Stimulated activated effector memory CD8-positive, alpha-beta T cell treated with anti-CD3 and anti-CD28 coated beads, Interleukin-12 subunit alpha, Interleukin-12 subunit beta, amount 100 ng/mL, for 72 hours (primary cell): ENCODE results near the gene MRPL20.
A peak's percentile ranks its signal among the peaks of the same experiment; 100 is the strongest.

Experiments
- ATAC-seq: fragments of 150-1000 bp; cut with Tn5 transposase; 2 replicates; pipeline ENCODE4 v1.10.0; 2021
- DNase-seq, 2 donors: peaks; one replicate each; pipeline ENCODE4 v3.0.0; 2021 to 2022; ENCODE audit warnings: low spot score in 2 of 2
- H3K27ac Mint-ChIP-seq: one replicate; pipeline ENCODE4 v1.8.0; 2022; ENCODE audit warnings: mild to moderate bottlenecking, mixed read lengths
- H3K36me3 Mint-ChIP-seq: one replicate; pipeline ENCODE4 v1.8.0; 2022; ENCODE audit warnings: mild to moderate bottlenecking, mixed read lengths
- H3K4me1 Mint-ChIP-seq: one replicate; pipeline ENCODE4 v1.8.0; 2022; ENCODE audit warnings: mixed read lengths
- H3K4me3 Mint-ChIP-seq: one replicate; pipeline ENCODE4 v1.8.0; 2022; ENCODE audit warnings: mild to moderate bottlenecking, mixed read lengths
- H3K9me3 Mint-ChIP-seq: one replicate; pipeline ENCODE4 v1.8.0; 2022; ENCODE audit warnings: mixed read lengths

Gene MRPL20

GRCh38 chr1:1440262-1441001 lies 33.3 kb upstream of the MRPL20 start:
- no peak for ATAC-seq
- H3K27ac Mint-ChIP-seq = no peak overlapping the region
- no peak for DNase-seq
- no peak overlapping the region for H3K4me3 Mint-ChIP-seq
- no peaks in the 10 kb centered on the region for H3K9me3 Mint-ChIP-seq
- H3K36me3 Mint-ChIP-seq = no peaks in the 10 kb centered on the region
- no peaks in the 10 kb centered on the region for H3K4me1 Mint-ChIP-seq

DNA sequence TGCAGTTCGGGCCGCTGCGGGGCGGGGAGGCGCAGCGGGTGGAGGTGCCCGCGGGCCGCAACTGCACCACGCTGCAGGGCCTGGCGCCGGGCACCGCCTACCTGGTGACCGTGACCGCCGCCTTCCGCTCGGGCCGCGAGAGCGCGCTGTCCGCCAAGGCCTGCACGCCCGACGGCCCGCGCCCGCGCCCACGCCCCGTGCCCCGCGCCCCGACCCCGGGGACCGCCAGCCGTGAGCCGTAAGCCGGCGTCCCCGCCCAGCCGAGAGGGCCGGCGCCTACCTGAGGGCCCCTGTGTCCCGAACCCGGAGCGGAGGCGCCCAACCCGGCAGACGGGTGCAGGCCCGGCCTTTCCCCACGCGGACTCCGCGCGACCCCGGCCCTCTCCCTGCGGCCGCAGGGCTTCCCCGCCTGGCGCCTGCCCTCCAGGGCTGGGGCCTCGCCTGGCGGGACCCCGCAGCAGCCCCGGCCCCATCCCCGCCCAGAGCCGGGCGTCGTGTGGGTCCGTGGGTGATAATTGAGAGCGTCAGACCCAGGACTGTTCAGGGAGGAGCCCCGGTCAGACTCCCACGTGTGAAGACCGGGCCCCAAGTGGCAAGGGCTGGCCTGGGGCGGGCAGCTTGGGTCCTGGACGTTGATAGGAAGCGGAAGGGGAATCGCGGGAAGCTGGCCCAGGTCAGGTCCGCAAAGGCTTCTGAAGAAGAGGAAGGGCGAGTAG lies 32.6 kb upstream of the MRPL20 start:
- Mint-ChIP-seq H3K36me3 (no peaks in the 10 kb centered on the region), H3K4me1 (peaks cover 5% of the 10 kb centered on the region), H3K9me3 (no peaks in the 10 kb centered on the region), H3K4me3 (no peak overlapping the region), H3K27ac (no peak overlapping the region)
- ATAC-seq = no peak
- no peak for DNase-seq

DNA sequence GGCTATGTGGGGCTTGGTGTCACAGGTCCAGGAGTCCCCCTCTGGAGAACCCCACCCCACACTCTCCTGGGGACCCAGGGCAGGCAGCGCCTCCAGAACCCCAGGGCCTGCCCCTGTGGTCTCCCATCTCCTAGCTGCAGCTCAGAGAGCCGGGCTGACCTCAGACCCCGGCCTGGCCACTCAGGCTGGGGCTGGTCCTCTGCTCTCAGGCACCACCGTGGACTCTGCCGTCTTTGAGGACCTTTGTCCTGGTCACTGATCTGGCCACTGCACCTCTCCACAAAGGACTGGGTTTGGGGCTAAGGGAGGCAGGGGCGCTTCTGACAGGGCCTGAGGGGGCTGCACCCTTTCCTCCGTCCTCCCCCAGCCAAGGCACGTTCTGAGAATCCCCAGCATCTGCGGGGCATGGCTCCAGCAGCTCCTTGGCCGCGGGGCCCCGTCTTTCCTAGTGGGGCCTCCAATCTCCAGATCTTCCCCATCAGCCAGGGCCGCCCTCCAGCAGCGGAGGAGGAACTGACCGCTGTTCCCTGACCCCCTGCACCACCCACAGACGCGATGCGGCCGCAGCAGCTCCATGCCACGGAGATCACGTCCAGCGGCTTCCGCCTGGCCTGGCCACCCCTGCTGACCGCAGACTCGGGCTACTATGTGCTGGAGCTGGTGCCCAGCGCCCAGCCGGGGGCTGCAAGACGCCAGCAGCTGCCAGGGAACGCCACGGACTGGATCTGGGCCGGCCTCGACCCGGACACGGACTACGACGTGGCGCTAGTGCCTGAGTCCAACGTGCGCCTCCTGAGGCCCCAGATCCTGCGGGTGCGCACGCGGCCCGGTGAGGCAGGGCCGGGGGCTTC lies 31.7 kb upstream of the MRPL20 start:
- no peak for DNase-seq
- peaks cover 6% of the 10 kb centered on the region for H3K4me1 Mint-ChIP-seq
- no peak overlapping the region for H3K27ac Mint-ChIP-seq
- no peak for ATAC-seq
- no peaks in the 10 kb centered on the region for H3K36me3 Mint-ChIP-seq
- H3K4me3 Mint-ChIP-seq = no peak overlapping the region
- no peaks in the 10 kb centered on the region for H3K9me3 Mint-ChIP-seq

DNA sequence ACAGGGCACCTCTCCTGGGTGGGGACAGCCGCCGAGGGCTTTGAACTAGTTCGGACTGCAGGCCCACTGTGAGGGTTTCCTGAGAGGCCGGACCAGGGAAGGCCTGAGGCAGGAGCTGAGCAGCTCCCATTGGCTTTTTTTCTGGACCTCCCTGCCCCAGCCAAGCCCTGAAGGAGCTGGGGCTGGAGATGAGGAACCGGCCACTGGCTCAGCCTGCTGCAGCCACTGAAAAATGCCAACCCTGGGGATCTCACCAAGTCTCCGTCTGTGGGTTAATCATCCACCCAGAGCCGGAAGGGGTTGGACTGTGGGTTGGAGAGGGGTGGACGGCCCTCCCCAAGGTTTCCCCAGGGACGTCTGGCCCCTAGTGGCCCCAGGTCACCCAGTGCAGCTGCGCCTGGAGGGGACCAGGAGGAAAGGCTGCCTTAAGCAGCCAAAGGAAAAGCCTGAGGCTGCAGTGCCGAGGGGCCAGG lies 30.8 kb upstream of the MRPL20 start:
- no peak for ATAC-seq
- Mint-ChIP-seq H3K36me3 (no peaks in the 10 kb centered on the region), H3K4me1 (peaks cover 6% of the 10 kb centered on the region), H3K9me3 (no peaks in the 10 kb centered on the region), H3K27ac (no peak overlapping the region), H3K4me3 (no peak overlapping the region)
- DNase-seq = no peak

DNA sequence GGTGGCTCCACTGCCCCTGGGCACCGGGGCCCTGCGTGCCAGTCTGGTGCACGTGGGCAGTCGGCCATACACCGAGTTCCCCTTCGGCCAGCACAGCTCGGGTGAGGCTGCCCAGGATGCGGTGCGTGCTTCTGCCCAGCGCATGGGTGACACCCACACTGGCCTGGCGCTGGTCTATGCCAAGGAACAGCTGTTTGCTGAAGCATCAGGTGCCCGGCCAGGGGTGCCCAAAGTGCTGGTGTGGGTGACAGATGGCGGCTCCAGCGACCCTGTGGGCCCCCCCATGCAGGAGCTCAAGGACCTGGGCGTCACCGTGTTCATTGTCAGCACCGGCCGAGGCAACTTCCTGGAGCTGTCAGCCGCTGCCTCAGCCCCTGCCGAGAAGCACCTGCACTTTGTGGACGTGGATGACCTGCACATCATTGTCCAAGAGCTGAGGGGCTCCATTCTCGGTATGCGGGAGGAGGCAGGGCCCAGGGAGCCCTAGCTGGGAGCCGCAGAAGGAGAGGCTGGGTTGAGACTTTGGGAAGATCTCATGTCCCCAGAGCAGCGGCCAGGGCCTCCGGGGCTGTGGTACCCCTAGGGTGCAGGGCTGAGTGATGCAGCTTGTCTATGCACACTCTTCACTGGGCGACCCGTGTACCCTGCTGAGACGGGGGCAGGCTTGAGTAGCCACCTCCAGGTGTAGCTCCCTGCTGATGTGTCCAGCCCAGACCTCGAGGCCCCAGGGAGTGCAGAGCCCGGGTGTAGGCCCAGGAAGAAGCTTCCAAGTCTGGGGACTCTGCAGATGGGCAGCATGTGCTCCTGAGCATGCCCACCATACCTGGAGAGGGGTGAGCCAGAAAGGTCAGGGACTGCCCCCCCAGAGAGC lies 30.2 kb upstream of the MRPL20 start:
- Mint-ChIP-seq H3K9me3 (no peaks in the 10 kb centered on the region), H3K36me3 (no peaks in the 10 kb centered on the region), H3K4me3 (no peak overlapping the region), H3K27ac (no peak overlapping the region), H3K4me1 (peaks cover 6% of the 10 kb centered on the region)
- ATAC-seq (no peak), DNase-seq (no peak)

- H3K36me3 Mint-ChIP-seq = no peaks in the 10 kb centered on the region
- ATAC-seq (no peak), DNase-seq (no peak)
- H3K4me1 Mint-ChIP-seq = peaks cover 6% of the 10 kb centered on the region
- H3K27ac Mint-ChIP-seq = no peak overlapping the region
- H3K4me3 Mint-ChIP-seq = peak overlapping the region; percentile 56
- H3K9me3 Mint-ChIP-seq = no peaks in the 10 kb centered on the region
Observed at GRCh38 chr1:1436630-1437032, 29.5 kb upstream of the MRPL20 start.

DNA sequence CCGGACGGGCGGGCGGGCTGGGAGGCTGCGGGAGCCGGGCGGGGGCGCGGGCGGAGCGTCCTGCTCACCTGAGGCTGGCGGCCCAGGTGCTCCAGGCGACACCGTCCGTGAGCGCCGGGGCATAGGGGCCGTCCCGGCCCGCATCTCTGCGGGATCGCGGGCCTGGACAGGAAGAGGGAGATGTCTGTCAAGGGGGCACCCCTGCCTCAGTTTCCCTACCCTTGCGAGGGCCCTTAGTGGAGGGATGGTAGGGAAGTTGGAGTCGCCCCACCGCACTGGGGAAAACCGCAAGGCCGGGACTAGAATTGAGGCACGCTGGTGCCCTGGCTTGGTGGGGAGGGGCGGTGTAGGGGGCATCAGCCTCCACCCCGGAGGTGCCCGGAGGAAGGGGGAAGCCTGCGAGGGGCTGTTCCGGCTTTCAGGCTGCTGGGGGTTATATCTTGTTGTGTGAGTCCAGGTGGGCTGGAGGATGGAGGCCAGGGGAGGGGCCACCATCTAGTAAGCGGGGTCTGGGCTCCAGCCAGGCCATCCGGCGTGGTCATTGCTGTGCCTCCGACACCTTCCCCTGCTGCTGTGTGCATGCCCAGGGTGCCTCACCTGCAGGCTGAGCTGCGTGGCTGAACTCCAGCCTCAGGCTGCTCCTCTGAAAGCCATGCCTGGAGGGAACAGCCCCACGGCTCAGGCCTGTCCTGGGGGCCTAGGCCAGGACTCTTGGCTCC lies 29.0 kb upstream of the MRPL20 start:
- Mint-ChIP-seq H3K4me1 (peaks cover 6% of the 10 kb centered on the region), H3K36me3 (no peaks in the 10 kb centered on the region), H3K9me3 (no peaks in the 10 kb centered on the region), H3K27ac (no peak overlapping the region), H3K4me3 (peak overlapping the region; percentile 56)
- no peak for ATAC-seq
- DNase-seq = no peak

GRCh38 chr1:1435106-1435903 lies 28.2 kb upstream of the MRPL20 start, which contains the start of gene VWA1:
Gene VWA1 (plus strand): TSS chr1:1435690. CDS start chr1:1435749, 59 bp downstream.
- ATAC-seq (peak; percentile 73), DNase-seq (peak; percentile 72 to 82)
- H3K36me3 Mint-ChIP-seq = no peaks in the 10 kb centered on the region
- H3K27ac Mint-ChIP-seq = no peak within 1 kb of the TSS
- no peaks in the 10 kb centered on the region for H3K9me3 Mint-ChIP-seq
- peak within 1 kb of the TSS; percentile 56 for H3K4me3 Mint-ChIP-seq
- H3K4me1 Mint-ChIP-seq = peaks cover 6% of the 10 kb centered on the region

- Mint-ChIP-seq H3K4me3 (peak overlapping the region; percentile 55), H3K36me3 (no peaks in the 10 kb centered on the region), H3K9me3 (no peaks in the 10 kb centered on the region), H3K27ac (no peak overlapping the region), H3K4me1 (peaks cover 6% of the 10 kb centered on the region)
- DNase-seq = no peak
- no peak for ATAC-seq
Observed at GRCh38 chr1:1434824-1435105, 27.7 kb upstream of the MRPL20 start.

- DNase-seq (no peak), ATAC-seq (no peak)
- Mint-ChIP-seq H3K4me3 (peak overlapping the region; percentile 55), H3K9me3 (no peaks in the 10 kb centered on the region), H3K4me1 (peaks cover 6% of the 10 kb centered on the region), H3K27ac (no peak overlapping the region), H3K36me3 (no peaks in the 10 kb centered on the region)
Observed at GRCh38 chr1:1434131-1434823, 27.2 kb upstream of the MRPL20 start.

GRCh38 chr1:1433804-1434130 lies 26.7 kb upstream of the MRPL20 start:
- Mint-ChIP-seq H3K36me3 (no peaks in the 10 kb centered on the region), H3K4me1 (peaks cover 6% of the 10 kb centered on the region), H3K27ac (no peak overlapping the region), H3K9me3 (no peaks in the 10 kb centered on the region), H3K4me3 (peak overlapping the region; percentile 55)
- ATAC-seq = peak; percentile 61
- DNase-seq = no peak

- peaks cover 6% of the 10 kb centered on the region for H3K4me1 Mint-ChIP-seq
- DNase-seq (no peak), ATAC-seq (no peak)
- H3K36me3 Mint-ChIP-seq = no peaks in the 10 kb centered on the region
- H3K4me3 Mint-ChIP-seq = peak overlapping the region; percentile 55
- no peak overlapping the region for H3K27ac Mint-ChIP-seq
- no peaks in the 10 kb centered on the region for H3K9me3 Mint-ChIP-seq
Observed at GRCh38 chr1:1432951-1433803, 26.1 kb upstream of the MRPL20 start.
